ENCODE measurements around the gene BTBD3. TPM values are rescaled to one million over a fixed set of nuclear protein-coding genes. Genes with fewer than 3 reads are reported as not detected.

Gene BTBD3
- total RNA-seq, 2 experiments from 2014 or later: 3.7 to 4.3 TPM

DNA sequence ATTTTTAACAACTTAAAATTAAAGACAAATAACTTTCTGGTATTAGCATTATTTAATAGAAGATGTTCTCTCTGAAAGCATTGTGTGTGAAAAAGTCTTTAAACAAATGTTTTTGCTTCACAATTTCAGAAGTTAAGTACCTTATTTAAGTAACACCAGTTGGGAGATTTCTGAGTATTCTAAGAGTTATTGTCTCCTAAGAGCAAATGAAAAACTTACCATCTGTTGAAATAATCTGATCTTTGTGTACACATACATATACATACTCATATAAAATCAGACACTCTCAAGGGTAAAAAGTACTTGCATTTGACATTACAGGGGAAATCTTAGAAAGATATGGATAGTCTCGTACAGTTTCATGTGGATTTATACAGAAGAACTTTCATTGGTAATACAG is 2.4 kb downstream of the BTBD3 start:
- ATAC-seq (no peak), DNase-seq (no peak)
- no peak overlapping the region for H3K27ac Mint-ChIP-seq
- H3K36me3 Mint-ChIP-seq (ENCODE audit: low read depth): peaks cover 6% of the 10 kb centered on the region
- POLR2A ChIA-PET: no interaction called here
- H3K4me1 Mint-ChIP-seq (ENCODE audit: low read depth): no peaks in the 10 kb centered on the region
- H3K27me3 Mint-ChIP-seq (ENCODE audit: low read depth): no peaks in the 10 kb centered on the region
- H3K4me3 Mint-ChIP-seq: no peak overlapping the region
- H3K9me3 Mint-ChIP-seq (ENCODE audit: insufficient read depth): no peaks in the 10 kb centered on the region
- CTCF ChIA-PET: no interaction called here

- H3K27ac Mint-ChIP-seq: no peak overlapping the region
- ChIA-PET CTCF (no interaction called here), POLR2A (no interaction called here)
- no peaks in the 10 kb centered on the region for H3K4me1 Mint-ChIP-seq (ENCODE audit: low read depth)
- H3K36me3 Mint-ChIP-seq (ENCODE audit: low read depth): peaks cover 6% of the 10 kb centered on the region
- DNase-seq: no peak
- no peak for ATAC-seq
- H3K9me3 Mint-ChIP-seq (ENCODE audit: insufficient read depth): no peaks in the 10 kb centered on the region
- H3K4me3 Mint-ChIP-seq: no peak overlapping the region
- H3K27me3 Mint-ChIP-seq (ENCODE audit: low read depth): no peaks in the 10 kb centered on the region
These were observed 3.6 kb downstream of the BTBD3 start for GRCh38 chr20:11921321-11921720.

GRCh38 chr20:11922561-11922960 is 4.9 kb downstream of the BTBD3 start:
- no peak overlapping the region for H3K27ac Mint-ChIP-seq
- POLR2A ChIA-PET: no interaction called here
- no peaks in the 10 kb centered on the region for H3K9me3 Mint-ChIP-seq (ENCODE audit: insufficient read depth)
- H3K27me3 Mint-ChIP-seq (ENCODE audit: low read depth): no peaks in the 10 kb centered on the region
- CTCF ChIA-PET: no interaction called here
- DNase-seq (no peak), ATAC-seq (no peak)
- no peaks in the 10 kb centered on the region for H3K4me1 Mint-ChIP-seq (ENCODE audit: low read depth)
- H3K36me3 Mint-ChIP-seq (ENCODE audit: low read depth): peaks cover 6% of the 10 kb centered on the region
- no peak overlapping the region for H3K4me3 Mint-ChIP-seq

GRCh38 chr20:11924923-11925322 is 7.2 kb downstream of the BTBD3 start:
- Mint-ChIP-seq H3K9me3 (ENCODE audit: insufficient read depth) (no peaks in the 10 kb centered on the region), H3K27ac (no peak overlapping the region), H3K4me3 (no peak overlapping the region), H3K4me1 (ENCODE audit: low read depth) (no peaks in the 10 kb centered on the region), H3K27me3 (ENCODE audit: low read depth) (no peaks in the 10 kb centered on the region), H3K36me3 (ENCODE audit: low read depth) (peaks cover 6% of the 10 kb centered on the region)
- CTCF ChIA-PET: no interaction called here
- POLR2A ChIA-PET: no interaction called here
- DNase-seq (no peak), ATAC-seq (no peak)

GRCh38 chr20:11926292-11926998 is 8.8 kb downstream of the BTBD3 start:
- ChIA-PET POLR2A (no interaction called here), CTCF (no interaction called here)
- Mint-ChIP-seq H3K4me3 (no peak overlapping the region), H3K4me1 (ENCODE audit: low read depth) (no peaks in the 10 kb centered on the region), H3K27ac (no peak overlapping the region), H3K9me3 (ENCODE audit: insufficient read depth) (no peaks in the 10 kb centered on the region), H3K36me3 (ENCODE audit: low read depth) (peaks cover 6% of the 10 kb centered on the region), H3K27me3 (ENCODE audit: low read depth) (no peaks in the 10 kb centered on the region)
- DNase-seq: no peak
- ATAC-seq: no peak

GRCh38 chr20:11929947-11930346 is 12.3 kb downstream of the BTBD3 start:
- Mint-ChIP-seq H3K27me3 (ENCODE audit: low read depth) (no peaks in the 10 kb centered on the region), H3K9me3 (ENCODE audit: insufficient read depth) (no peaks in the 10 kb centered on the region), H3K4me1 (ENCODE audit: low read depth) (no peaks in the 10 kb centered on the region), H3K36me3 (ENCODE audit: low read depth) (no peaks in the 10 kb centered on the region), H3K27ac (no peak overlapping the region), H3K4me3 (no peak overlapping the region)
- ATAC-seq (no peak), DNase-seq (no peak)
- ChIA-PET CTCF (no interaction called here), POLR2A (no interaction called here)

- ChIA-PET POLR2A (no interaction called here), CTCF (interaction anchor here (0.6 kb wide), 1 partner anchor 175 kb away, joined by 3 read pairs; no protein-coding TSS in a partner anchor)
- Mint-ChIP-seq H3K4me3 (no peak overlapping the region), H3K4me1 (ENCODE audit: low read depth) (no peaks in the 10 kb centered on the region), H3K36me3 (ENCODE audit: low read depth) (no peaks in the 10 kb centered on the region), H3K27me3 (ENCODE audit: low read depth) (no peaks in the 10 kb centered on the region), H3K27ac (no peak overlapping the region), H3K9me3 (ENCODE audit: insufficient read depth) (no peaks in the 10 kb centered on the region)
- ATAC-seq (no peak), DNase-seq (no peak)
These were observed 17.8 kb downstream of the BTBD3 start for GRCh38 chr20:11935212-11936154.

DNA sequence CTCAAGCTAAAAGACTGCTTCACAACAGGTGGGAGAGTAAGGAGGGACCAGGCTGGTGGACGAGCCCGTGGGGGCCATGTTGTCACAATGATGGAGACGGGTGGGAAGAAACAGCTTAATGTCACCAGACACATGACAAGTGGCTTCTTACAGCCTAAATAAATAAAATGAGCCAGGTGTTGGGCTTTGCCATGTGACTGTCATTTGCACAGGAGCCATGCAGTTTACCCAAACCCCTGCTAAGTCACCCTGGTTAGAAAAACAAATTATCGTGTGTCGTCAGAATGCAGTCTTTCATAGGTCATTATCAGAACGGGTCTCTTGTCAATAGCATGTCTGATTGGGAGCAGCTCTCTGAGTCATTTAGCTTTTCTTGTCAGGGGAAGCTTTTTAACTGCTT is 18.5 kb downstream of the BTBD3 start:
- no peak for ATAC-seq

GRCh38 chr20:11937230-11937629 is 19.5 kb downstream of the BTBD3 start:
- no peaks in the 10 kb centered on the region for H3K27me3 Mint-ChIP-seq (ENCODE audit: low read depth)
- ChIA-PET POLR2A (no interaction called here), CTCF (no interaction called here)
- DNase-seq (no peak), ATAC-seq (no peak)
- no peaks in the 10 kb centered on the region for H3K4me1 Mint-ChIP-seq (ENCODE audit: low read depth)
- no peak overlapping the region for H3K27ac Mint-ChIP-seq
- H3K4me3 Mint-ChIP-seq: no peak overlapping the region
- H3K36me3 Mint-ChIP-seq (ENCODE audit: low read depth): no peaks in the 10 kb centered on the region
- no peaks in the 10 kb centered on the region for H3K9me3 Mint-ChIP-seq (ENCODE audit: insufficient read depth)

More for the DNA sequence above, 18.5 kb downstream of the BTBD3 start:
- Mint-ChIP-seq H3K9me3 (ENCODE audit: insufficient read depth) (no peaks in the 10 kb centered on the region), H3K4me3 (no peak overlapping the region), H3K27ac (no peak overlapping the region), H3K4me1 (ENCODE audit: low read depth) (no peaks in the 10 kb centered on the region), H3K27me3 (ENCODE audit: low read depth) (no peaks in the 10 kb centered on the region), H3K36me3 (ENCODE audit: low read depth) (no peaks in the 10 kb centered on the region)
- ChIA-PET POLR2A (no interaction called here), CTCF (no interaction called here)
- no peak for DNase-seq

DNA sequence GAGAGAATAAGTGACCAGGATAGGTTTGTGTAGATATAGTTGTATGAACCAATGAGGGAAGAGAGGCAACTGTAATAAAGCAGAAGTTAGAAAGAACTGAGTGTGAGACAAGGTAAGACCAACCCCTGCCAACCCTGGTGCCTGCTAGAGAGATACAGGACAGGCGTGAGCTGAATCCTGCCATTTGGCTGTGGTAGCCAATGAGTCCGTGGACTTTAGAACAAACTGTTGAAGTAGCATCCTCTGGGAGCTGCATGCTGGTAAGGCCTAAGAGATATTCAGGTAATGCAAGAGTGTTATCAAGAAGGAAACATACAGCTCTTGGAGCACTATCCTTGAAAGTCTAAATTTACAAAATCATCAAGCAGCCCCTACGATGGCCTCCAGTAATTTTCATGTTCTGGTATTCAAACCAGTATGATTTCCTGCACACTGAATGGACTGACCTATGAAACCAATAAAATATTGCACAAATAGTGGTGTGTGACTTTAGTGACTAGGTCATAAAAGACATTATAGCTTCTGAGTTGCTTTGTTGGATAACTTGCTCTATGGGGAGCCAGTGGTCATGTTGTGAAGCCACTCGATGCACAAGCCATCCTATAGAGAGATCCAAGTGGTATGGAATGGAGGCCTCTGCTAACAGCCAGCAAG is 24.0 kb downstream of the BTBD3 start:
- Mint-ChIP-seq H3K36me3 (ENCODE audit: low read depth) (no peaks in the 10 kb centered on the region), H3K27ac (no peak overlapping the region), H3K4me3 (no peak overlapping the region), H3K27me3 (ENCODE audit: low read depth) (no peaks in the 10 kb centered on the region), H3K4me1 (ENCODE audit: low read depth) (no peaks in the 10 kb centered on the region), H3K9me3 (ENCODE audit: insufficient read depth) (no peaks in the 10 kb centered on the region)
- POLR2A ChIA-PET: no interaction called here
- CTCF ChIA-PET: no interaction called here
- no peak for DNase-seq
- no peak for ATAC-seq

GRCh38 chr20:11943778-11944177 is 26.1 kb downstream of the BTBD3 start:
- Mint-ChIP-seq H3K36me3 (ENCODE audit: low read depth) (no peaks in the 10 kb centered on the region), H3K27ac (no peak overlapping the region), H3K27me3 (ENCODE audit: low read depth) (no peaks in the 10 kb centered on the region), H3K9me3 (ENCODE audit: insufficient read depth) (no peaks in the 10 kb centered on the region), H3K4me1 (ENCODE audit: low read depth) (no peaks in the 10 kb centered on the region), H3K4me3 (no peak overlapping the region)
- ATAC-seq (no peak), DNase-seq (no peak)
- ChIA-PET POLR2A (no interaction called here), CTCF (no interaction called here)

GRCh38 chr20:11948806-11949205 is 31.1 kb downstream of the BTBD3 start:
- Mint-ChIP-seq H3K4me3 (no peak overlapping the region), H3K27me3 (ENCODE audit: low read depth) (no peaks in the 10 kb centered on the region), H3K36me3 (ENCODE audit: low read depth) (no peaks in the 10 kb centered on the region), H3K27ac (no peak overlapping the region), H3K4me1 (ENCODE audit: low read depth) (no peaks in the 10 kb centered on the region), H3K9me3 (ENCODE audit: insufficient read depth) (peaks cover 4% of the 10 kb centered on the region)
- POLR2A ChIA-PET: no interaction called here
- ATAC-seq: no peak
- CTCF ChIA-PET: no interaction called here
- DNase-seq: no peak

Data from activated CD8-positive, alpha-beta T cell treated with anti-CD3 and anti-CD28 coated beads, Interleukin-2, amount 10 ng/mL, durations not matched to agents 7 days and 5 days (primary cell).